Neural cell (in vitro differentiated cells): Measurements from ENCODE around the gene IDH3A. TPM values are rescaled to one million over a fixed set of nuclear protein-coding genes. Genes with fewer than 3 reads are reported as not detected.

ENCODE experiments used
- H2AFZ ChIP-seq: fragments of 200-600, 300-800 bp; sonication (generic), shearing (Covaris generic); 2 replicates; pipeline ENCODE4 v1.6.0; 2014; ENCODE audit warnings: low read depth, mild to moderate bottlenecking, antibody characterized with exemption, low read length, moderate library complexity
- H3F3A ChIP-seq: fragments of 200-600 bp; shearing (Covaris generic); 2 replicates; pipeline ENCODE4 v1.6.1; 2016; ENCODE audit warnings: mild to moderate bottlenecking, moderate library complexity, mixed read lengths, antibody characterized with exemption, low read length; ENCODE audit not compliant: insufficient read depth, poor library complexity, severe bottlenecking
- H3K27ac ChIP-seq: fragments of 200-600, 300-800 bp; sonication (generic), shearing (Covaris generic); 2 replicates; pipeline ENCODE4 v1.5.1; 2014; ENCODE audit warnings: mild to moderate bottlenecking, low read length, moderate library complexity
- H3K27me3 ChIP-seq: fragments of 300-800, 200-600 bp; sonication (generic), shearing (Covaris generic); 2 replicates; pipeline ENCODE4 v1.6.0; 2014; ENCODE audit warnings: mild to moderate bottlenecking, low read depth, low read length, moderate library complexity; ENCODE audit not compliant: insufficient read depth
- H3K36me3 ChIP-seq: fragments of 300-800, 200-600 bp; sonication (generic), shearing (Covaris generic); 2 replicates; pipeline ENCODE4 v1.5.1; 2014; ENCODE audit warnings: mild to moderate bottlenecking, antibody characterized with exemption, low read length, moderate library complexity; ENCODE audit not compliant: insufficient read depth
- H3K4me2 ChIP-seq: fragments of 300-800, 200-600 bp; sonication (generic), shearing (Covaris generic); 2 replicates; pipeline ENCODE4 v1.6.0; 2014; ENCODE audit warnings: mild to moderate bottlenecking, low read length
- H3K4me3 ChIP-seq: fragments of 300-800, 200-600 bp; sonication (generic), shearing (Covaris generic); 2 replicates; pipeline ENCODE4 v1.5.1; 2014; ENCODE audit warnings: mild to moderate bottlenecking, low read length, moderate library complexity
- H3K79me2 ChIP-seq: fragments of 200-600 bp; shearing (Covaris generic); replicated peaks from 2 replicates; pipeline ENCODE4 v1.6.0; 2014; ENCODE audit warnings: mild to moderate bottlenecking, low read length, moderate library complexity; ENCODE audit not compliant: insufficient read depth
- H3K9ac ChIP-seq: fragments of 300-800, 200-600 bp; sonication (generic), shearing (Covaris generic); 2 replicates; pipeline ENCODE4 v1.6.1; 2016; ENCODE audit warnings: mild to moderate bottlenecking, low read length, mixed read lengths
- H3K9me2 ChIP-seq: fragments of 200-600 bp; shearing (Covaris generic); 2 replicates; pipeline ENCODE4 v1.6.1; 2016; ENCODE audit warnings: mild to moderate bottlenecking, low read length, mixed read lengths; ENCODE audit not compliant: insufficient read depth
- H3K9me3 ChIP-seq: fragments of 200-600, 300-800 bp; sonication (generic), shearing (Covaris generic); 2 replicates; pipeline ENCODE4 v1.6.1; 2016; ENCODE audit warnings: mild to moderate bottlenecking, mixed run types, low read length, moderate library complexity, mixed read lengths
- H4K20me1 ChIP-seq: fragments of 200-600 bp; shearing (Covaris generic); 2 replicates; pipeline ENCODE4 v1.6.1; 2016; ENCODE audit warnings: mild to moderate bottlenecking, mixed run types; ENCODE audit not compliant: insufficient read depth
- CTCF ChIP-seq: fragments of 450-650 bp; IDR thresholded peaks from 2 replicates; pipeline ENCODE4 v1.5.1; 2014; ENCODE audit warnings: antibody characterized with exemption, mild to moderate bottlenecking, moderate library complexity; ENCODE audit not compliant: poor library complexity, severe bottlenecking
- EP300 ChIP-seq: fragments of 450-650 bp; conservative IDR thresholded peaks from 2 replicates; pipeline ENCODE4 v1.6.1; 2014; ENCODE audit warnings: antibody characterized with exemption, mild to moderate bottlenecking, moderate library complexity; ENCODE audit not compliant: poor library complexity, severe bottlenecking
- EZH2 ChIP-seq: fragments of 200-600, 300-800 bp; shearing (Covaris generic), sonication (generic); IDR thresholded peaks from 2 replicates; pipeline ENCODE4 v1.6.1; 2014; ENCODE audit warnings: antibody characterized with exemption, low read length, borderline replicate concordance, mild to moderate bottlenecking; ENCODE audit not compliant: insufficient read depth, poor library complexity, severe bottlenecking
- MXI1 ChIP-seq: fragments of 450-650 bp; conservative IDR thresholded peaks from 2 replicates; pipeline ENCODE4 v1.6.1; 2014; ENCODE audit warnings: antibody characterized with exemption, mild to moderate bottlenecking; ENCODE audit not compliant: poor library complexity, severe bottlenecking
- POLR2AphosphoS5 ChIP-seq: IDR thresholded peaks from 2 replicates; pipeline ENCODE4 v1.6.1; 2012
- RAD21 ChIP-seq: fragments of 450-650 bp; conservative IDR thresholded peaks from 2 replicates; pipeline ENCODE4 v1.6.1; 2014; ENCODE audit warnings: antibody characterized with exemption, mild to moderate bottlenecking, moderate library complexity
- SMC3 ChIP-seq: fragments of 450-650 bp; conservative IDR thresholded peaks from 2 replicates; pipeline ENCODE4 v1.6.1; 2014; ENCODE audit warnings: antibody characterized with exemption, mild to moderate bottlenecking, moderate library complexity; ENCODE audit not compliant: poor library complexity
- TAF1 ChIP-seq: IDR thresholded peaks from 2 replicates; pipeline ENCODE4 v1.6.1; 2012; ENCODE audit warnings: low read depth
- polyA plus RNA-seq: library from polyadenylated mRNA; depleted of rRNA; stranded (reverse); fragments of >200 nt; gene quantifications from 2 replicates; pipeline ENCODE4 v1.2.3, GENCODE V29; 2014
- TF ChIP-seq, protein P1 (sequence below): IDR thresholded peaks from 2 replicates; pipeline ENCODE4 v1.6.1; 2012; ENCODE audit warnings: borderline replicate concordance

IDH3A gene
- polyA plus RNA-seq, 1 donor from 2014 or later: 90.7 TPM

DNA sequence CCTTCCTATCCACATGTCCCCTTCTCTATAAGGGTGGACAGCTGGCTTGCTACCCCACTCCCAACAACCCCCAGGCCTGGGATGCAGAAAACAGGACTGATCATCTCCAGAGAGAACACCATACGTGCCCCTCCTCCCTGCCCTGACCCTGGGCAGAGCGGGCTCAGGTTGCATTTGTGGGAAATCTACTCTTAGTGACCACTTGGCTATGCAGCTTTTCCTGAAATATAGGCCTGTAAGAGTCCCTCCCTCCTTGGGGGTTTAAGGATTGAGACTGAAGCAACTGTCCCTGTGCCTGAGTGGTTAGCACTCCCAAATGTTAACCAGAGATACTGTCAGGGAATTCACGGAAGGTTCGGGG lies 45.1 kb upstream of the IDH3A start:
- Histone ChIP-seq H3K79me2 (no peaks in the 10 kb centered on the region), H3K27me3 (no peaks in the 10 kb centered on the region), H2AFZ (no peak overlapping the region), H3K9me2 (no peaks in the 10 kb centered on the region), H3K27ac (no peak overlapping the region), H3K9me3 (no peaks in the 10 kb centered on the region), H3K4me3 (no peak overlapping the region), H3K4me2 (no peak overlapping the region), H3F3A (no peaks in the 10 kb centered on the region), H3K36me3 (no peaks in the 10 kb centered on the region), H3K9ac (no peak overlapping the region), H4K20me1 (no peaks in the 10 kb centered on the region)
- TF ChIP-seq, protein P1, sequence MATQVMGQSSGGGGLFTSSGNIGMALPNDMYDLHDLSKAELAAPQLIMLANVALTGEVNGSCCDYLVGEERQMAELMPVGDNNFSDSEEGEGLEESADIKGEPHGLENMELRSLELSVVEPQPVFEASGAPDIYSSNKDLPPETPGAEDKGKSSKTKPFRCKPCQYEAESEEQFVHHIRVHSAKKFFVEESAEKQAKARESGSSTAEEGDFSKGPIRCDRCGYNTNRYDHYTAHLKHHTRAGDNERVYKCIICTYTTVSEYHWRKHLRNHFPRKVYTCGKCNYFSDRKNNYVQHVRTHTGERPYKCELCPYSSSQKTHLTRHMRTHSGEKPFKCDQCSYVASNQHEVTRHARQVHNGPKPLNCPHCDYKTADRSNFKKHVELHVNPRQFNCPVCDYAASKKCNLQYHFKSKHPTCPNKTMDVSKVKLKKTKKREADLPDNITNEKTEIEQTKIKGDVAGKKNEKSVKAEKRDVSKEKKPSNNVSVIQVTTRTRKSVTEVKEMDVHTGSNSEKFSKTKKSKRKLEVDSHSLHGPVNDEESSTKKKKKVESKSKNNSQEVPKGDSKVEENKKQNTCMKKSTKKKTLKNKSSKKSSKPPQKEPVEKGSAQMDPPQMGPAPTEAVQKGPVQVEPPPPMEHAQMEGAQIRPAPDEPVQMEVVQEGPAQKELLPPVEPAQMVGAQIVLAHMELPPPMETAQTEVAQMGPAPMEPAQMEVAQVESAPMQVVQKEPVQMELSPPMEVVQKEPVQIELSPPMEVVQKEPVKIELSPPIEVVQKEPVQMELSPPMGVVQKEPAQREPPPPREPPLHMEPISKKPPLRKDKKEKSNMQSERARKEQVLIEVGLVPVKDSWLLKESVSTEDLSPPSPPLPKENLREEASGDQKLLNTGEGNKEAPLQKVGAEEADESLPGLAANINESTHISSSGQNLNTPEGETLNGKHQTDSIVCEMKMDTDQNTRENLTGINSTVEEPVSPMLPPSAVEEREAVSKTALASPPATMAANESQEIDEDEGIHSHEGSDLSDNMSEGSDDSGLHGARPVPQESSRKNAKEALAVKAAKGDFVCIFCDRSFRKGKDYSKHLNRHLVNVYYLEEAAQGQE: no peak
- no peak for TF ChIP-seq SMC3
- TF ChIP-seq TAF1: no peak
- no peak for TF ChIP-seq EP300
- no peak for TF ChIP-seq CTCF
- no peak for TF ChIP-seq EZH2
- TF ChIP-seq MXI1: no peak
- TF ChIP-seq RAD21: no peak
- TF ChIP-seq POLR2AphosphoS5: no peak

- no peak for TF ChIP-seq TAF1
- no peak for TF ChIP-seq CTCF
- TF ChIP-seq SMC3: no peak
- Histone ChIP-seq H3K27ac (no peak overlapping the region), H3K4me2 (no peak overlapping the region), H2AFZ (no peak overlapping the region), H3K9ac (no peak overlapping the region), H3K9me3 (no peaks in the 10 kb centered on the region), H3K4me3 (no peak overlapping the region), H3K9me2 (no peaks in the 10 kb centered on the region), H3K79me2 (no peaks in the 10 kb centered on the region), H3F3A (no peaks in the 10 kb centered on the region), H4K20me1 (no peaks in the 10 kb centered on the region), H3K27me3 (no peaks in the 10 kb centered on the region), H3K36me3 (no peaks in the 10 kb centered on the region)
Measured at GRCh38 chr15:78104566-78105475, 44.3 kb upstream of the IDH3A start.
